ENCODE measurements around the gene FMN1. TPM values are rescaled to one million over a fixed set of nuclear protein-coding genes. Genes with fewer than 3 reads are reported as not detected.

Gene FMN1
- polyA plus RNA-seq, 2 of the 4 experiments (the other 2 are of a cell fraction), result 0.53 to 2.2 TPM

- ATAC-seq (peak; percentile 76 to 90; a peak in 4 of 6 replicates), DNase-seq (ENCODE audit: low read depth in 1 of 2, low spot score in 1 of 2) (peak; percentile 67 to 79), FAIRE-seq (peak; percentile 98)
- Histone ChIP-seq H3K4me3 (no peak overlapping the region), H3K4me1 (0 out of 3 replicates have a peak, but pooled peaks cover 7% of the 10 kb centered on the region), H3K27ac (no peak overlapping the region), H3K9me3 (no peaks in the 10 kb centered on the region), H3K4me2 (peak overlapping the region; percentile 33)
- ChIA-PET CTCF (interaction anchor here (0.7 to 7.3 kb wide), 20 partner anchors 9 to 708 kb away, joined by 3 to 130 read pairs (median 4); no protein-coding TSS in a partner anchor), POLR2A (no interaction called here)
- no peak for TF ChIP-seq ELK1 (IDR thresholded peaks at IDR 0.05; ENCODE audit: low read depth, low read length)
- TF ChIP-seq TP53 (CRISPR knock-in tag; IDR thresholded peaks at IDR 0.05), result no peak
- TF ChIP-seq CHD2 (IDR thresholded peaks at IDR 0.05; ENCODE audit: low read length, partially characterized antibody), result no peak
- no peak for TF ChIP-seq RNF2 (IDR thresholded peaks at IDR 0.05; ENCODE audit: borderline replicate concordance, low read depth)
- TF ChIP-seq SMC3 (IDR thresholded peaks at IDR 0.05), result peak; percentile 78
- TF ChIP-seq RCOR1 (IDR thresholded peaks at IDR 0.05; ENCODE audit: low read depth, low read length), result no peak
- no peak for TF ChIP-seq ATOH8 (CRISPR knock-in tag; IDR thresholded peaks at IDR 0.05; ENCODE audit: low read depth)
- no peak for TF ChIP-seq TFCP2L1 (CRISPR knock-in tag; IDR thresholded peaks at IDR 0.05)
- TF ChIP-seq CTCF (IDR thresholded peaks at IDR 0.05), result peak; percentile 89
- TF ChIP-seq POLR2A (IDR thresholded peaks at IDR 0.05; ENCODE audit: low read length), result no peak
- no peak for TF ChIP-seq USF2 (IDR thresholded peaks at IDR 0.05)
- no peak for TF ChIP-seq FOSL2 (IDR thresholded peaks at IDR 0.05)
- no peak for TF ChIP-seq FOSL2 (CRISPR knock-in tag; IDR thresholded peaks at IDR 0.05)
- TF ChIP-seq PHF8 (IDR thresholded peaks at IDR 0.05; ENCODE audit: borderline replicate concordance, low read depth), result no peak
- TF ChIP-seq RAD21 (conservative IDR thresholded peaks at IDR 0.05 in 1 of 2, IDR thresholded peaks at IDR 0.05 in 1 of 2), result peak; percentile 77 to 78
- TF ChIP-seq ZNF302 (CRISPR knock-in tag; IDR thresholded peaks at IDR 0.05), result no peak
- no peak for TF ChIP-seq HDAC2 (IDR thresholded peaks at IDR 0.05)
- TF ChIP-seq FOSB (CRISPR knock-in tag; IDR thresholded peaks at IDR 0.05), result no peak
- no peak for TF ChIP-seq HOXB13 (CRISPR knock-in tag; IDR thresholded peaks at IDR 0.05; ENCODE audit: low read depth)
- TF ChIP-seq REST (IDR thresholded peaks at IDR 0.05), result no peak
- TF ChIP-seq BHLHE40 (IDR thresholded peaks at IDR 0.05; ENCODE audit: low read depth, low read length), result no peak
- TF ChIP-seq ESRRA (IDR thresholded peaks at IDR 0.05; ENCODE audit: borderline replicate concordance, low read length), result no peak
- no peak for TF ChIP-seq HES2 (IDR thresholded peaks at IDR 0.05)
- no peak for TF ChIP-seq E2F6 (IDR thresholded peaks at IDR 0.05; ENCODE audit: borderline replicate concordance, low read depth)
- 5% methylated on average over 4 of the region's 4 CpGs for WGBS (ENCODE audit: missing lambda C conversion rate)
Observed at GRCh38 chr15:33021806-33022389, 172.6 kb downstream of the FMN1 start.

All from A549 (cell line).